Measurements from ENCODE around the gene KIF18B.

Gene KIF18B

GRCh38 chr17:44940317-44940716 lies 7.3 kb downstream of the KIF18B start:
- DNase-seq (ENCODE audit: low spot score): no peak
- no peak for TF ChIP-seq CTCF (IDR thresholded peaks at IDR 0.05; ENCODE audit: extremely low read depth, insufficient read depth, missing control alignments)
- in situ Hi-C loops (cut with MboI; ENCODE audit: low pct_unique_long_range_greater_than_20kb, low sequenced_read_pairs, unreplicated experiment): no loop called here

- no peak for TF ChIP-seq CTCF (IDR thresholded peaks at IDR 0.05; ENCODE audit: extremely low read depth, insufficient read depth, missing control alignments)
- DNase-seq (ENCODE audit: low spot score): no peak
- in situ Hi-C loops (cut with MboI; ENCODE audit: low pct_unique_long_range_greater_than_20kb, low sequenced_read_pairs, unreplicated experiment): no loop called here
These were observed 12.5 kb downstream of the KIF18B start for GRCh38 chr17:44935116-44935515.

- no peak for TF ChIP-seq CTCF (IDR thresholded peaks at IDR 0.05; ENCODE audit: extremely low read depth, insufficient read depth, missing control alignments)
- in situ Hi-C loops (cut with MboI; ENCODE audit: low pct_unique_long_range_greater_than_20kb, low sequenced_read_pairs, unreplicated experiment): no loop called here
These were observed 12.8 kb downstream of the KIF18B start for GRCh38 chr17:44934745-44935105.

GRCh38 chr17:44933824-44934744 lies 13.5 kb downstream of the KIF18B start:
- in situ Hi-C loops (cut with MboI; ENCODE audit: low pct_unique_long_range_greater_than_20kb, low sequenced_read_pairs, unreplicated experiment): no loop called here
- DNase-seq (ENCODE audit: low spot score): no peak

More at GRCh38 chr17:44934745-44935105, 12.8 kb downstream of the KIF18B start:
- no peak for DNase-seq (ENCODE audit: low spot score)

GRCh38 chr17:44932787-44933097 lies 14.8 kb downstream of the KIF18B start:
- TF ChIP-seq CTCF (IDR thresholded peaks at IDR 0.05; ENCODE audit: extremely low read depth, insufficient read depth, missing control alignments): no peak
- in situ Hi-C loops (cut with MboI; ENCODE audit: low pct_unique_long_range_greater_than_20kb, low sequenced_read_pairs, unreplicated experiment): no loop called here
- DNase-seq (ENCODE audit: low spot score): no peak

More at GRCh38 chr17:44933824-44934744, 13.5 kb downstream of the KIF18B start:
- no peak for TF ChIP-seq CTCF (IDR thresholded peaks at IDR 0.05; ENCODE audit: extremely low read depth, insufficient read depth, missing control alignments)

GRCh38 chr17:44932096-44932786 lies 15.3 kb downstream of the KIF18B start:
- in situ Hi-C loops (cut with MboI; ENCODE audit: low pct_unique_long_range_greater_than_20kb, low sequenced_read_pairs, unreplicated experiment): no loop called here
- no peak for TF ChIP-seq CTCF (IDR thresholded peaks at IDR 0.05; ENCODE audit: extremely low read depth, insufficient read depth, missing control alignments)
- DNase-seq (ENCODE audit: low spot score): no peak
